ENCODE results near the gene PLA2G5.

PLA2G5 gene

DNA sequence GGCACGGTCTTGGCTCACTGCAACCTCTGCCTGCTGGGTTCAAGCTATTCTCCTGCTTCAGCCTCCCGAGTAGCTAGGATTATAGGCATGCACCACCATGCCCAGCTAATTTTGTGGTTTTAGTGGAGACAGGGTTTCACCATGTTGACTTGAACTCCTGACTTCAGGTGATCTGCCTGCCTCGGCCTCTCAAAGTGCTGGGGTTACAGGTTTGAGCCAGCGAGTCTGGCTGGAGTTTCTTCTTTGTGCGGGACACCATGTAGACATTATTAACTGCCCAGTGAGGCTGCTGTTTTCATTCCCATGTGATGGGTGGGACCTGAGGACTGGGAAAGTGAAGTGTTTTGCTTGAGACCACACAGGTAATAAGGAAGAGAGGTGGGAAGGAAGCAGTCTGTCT, 23.3 kb downstream of the PLA2G5 start:
- DNase-seq = no peak

DNA sequence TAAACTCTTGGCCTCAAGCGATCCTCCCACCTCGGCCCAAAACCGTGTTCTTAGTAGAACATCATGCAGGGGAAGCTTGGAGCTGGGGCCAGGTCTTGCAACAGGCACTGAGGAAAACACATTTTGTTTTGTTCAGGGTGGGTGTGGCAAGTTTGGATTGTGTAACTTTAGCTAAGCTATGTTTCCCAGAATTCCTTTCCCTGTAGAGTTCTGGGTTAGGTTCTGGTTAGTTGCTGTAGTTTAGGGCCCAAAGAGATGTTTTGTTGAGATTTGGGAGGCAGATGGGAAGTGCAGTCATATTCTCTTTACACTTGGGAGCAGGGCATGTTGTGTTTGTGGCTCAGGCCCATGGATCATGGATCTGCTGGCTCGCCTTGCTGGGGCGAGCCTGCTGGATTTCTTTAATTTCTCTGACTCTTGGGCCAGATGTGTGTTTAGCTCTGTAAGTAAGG, 24.0 kb downstream of the PLA2G5 start:
- no peak for DNase-seq

DNA sequence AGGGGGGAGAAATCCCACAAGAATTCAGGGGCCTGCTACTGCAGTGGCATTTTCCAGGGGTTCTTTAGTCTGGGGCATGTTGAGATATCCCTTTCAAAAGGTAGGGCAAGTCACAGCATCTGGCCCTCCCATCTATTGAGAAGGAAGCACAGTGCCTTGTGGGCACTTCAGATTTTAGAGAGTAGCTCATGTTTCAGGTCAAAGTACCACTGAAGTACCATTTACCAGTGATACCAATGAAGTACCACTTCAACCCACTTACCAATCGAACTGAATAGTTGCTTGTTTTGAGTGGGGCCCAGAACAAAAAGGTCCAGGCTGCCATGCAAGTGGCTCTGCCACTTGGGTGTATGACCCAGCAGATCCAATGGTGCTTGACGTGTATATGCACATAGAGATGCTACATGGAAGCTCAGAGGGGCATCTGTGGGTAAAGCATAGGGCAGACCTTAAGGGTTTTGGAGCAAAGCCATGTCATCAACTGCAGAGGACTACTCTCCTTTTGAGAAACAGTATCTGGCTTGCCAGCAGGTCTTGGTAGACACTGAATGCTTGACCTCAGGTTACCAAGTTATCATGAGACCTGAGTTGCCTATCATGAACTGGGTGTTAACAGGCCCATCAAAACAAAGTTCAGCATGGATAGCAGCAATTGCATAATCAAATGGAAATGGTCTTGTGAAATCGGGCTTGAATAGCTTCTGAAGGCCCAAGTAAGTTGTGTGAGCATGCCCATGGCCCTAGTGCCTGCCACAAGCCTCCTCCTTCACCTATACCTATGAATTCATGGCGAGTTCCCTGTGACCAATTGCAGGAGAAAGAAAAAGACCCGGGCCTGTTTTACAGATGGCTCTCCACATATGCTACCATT, 25.8 kb downstream of the PLA2G5 start:
- DNase-seq = no peak

DNA sequence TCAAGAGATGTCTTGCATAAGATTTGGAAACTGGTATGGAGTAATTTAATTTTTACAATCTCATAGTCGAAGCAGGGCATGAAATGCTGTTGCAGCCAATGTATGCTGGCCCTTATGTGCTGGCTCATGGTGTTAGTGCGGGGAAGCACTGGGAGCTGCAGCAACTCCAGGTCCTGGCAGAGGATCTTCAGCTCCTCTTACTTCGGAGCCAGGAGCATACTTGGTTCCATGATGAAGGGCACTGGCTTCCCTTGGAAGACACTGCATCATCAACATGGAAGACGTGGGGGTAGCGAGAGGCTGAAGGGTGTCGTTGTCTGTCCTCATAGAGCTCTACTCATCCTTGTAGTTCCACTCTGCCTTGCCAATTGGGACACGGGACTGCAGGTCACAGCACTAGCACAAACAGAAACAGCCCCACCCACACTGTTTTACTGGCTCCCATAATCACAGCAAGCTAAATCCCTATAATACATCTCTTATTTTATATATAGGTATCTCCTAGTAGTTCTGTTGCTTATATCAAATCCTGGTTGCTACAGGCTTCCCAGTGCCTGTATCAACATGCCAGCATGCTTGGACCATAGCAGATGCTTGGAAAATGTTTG, 26.9 kb downstream of the PLA2G5 start:
- no peak for DNase-seq

GRCh38 chr1:20099533-20099932, 29.5 kb downstream of the PLA2G5 start:
- DNase-seq = no peak

DNA sequence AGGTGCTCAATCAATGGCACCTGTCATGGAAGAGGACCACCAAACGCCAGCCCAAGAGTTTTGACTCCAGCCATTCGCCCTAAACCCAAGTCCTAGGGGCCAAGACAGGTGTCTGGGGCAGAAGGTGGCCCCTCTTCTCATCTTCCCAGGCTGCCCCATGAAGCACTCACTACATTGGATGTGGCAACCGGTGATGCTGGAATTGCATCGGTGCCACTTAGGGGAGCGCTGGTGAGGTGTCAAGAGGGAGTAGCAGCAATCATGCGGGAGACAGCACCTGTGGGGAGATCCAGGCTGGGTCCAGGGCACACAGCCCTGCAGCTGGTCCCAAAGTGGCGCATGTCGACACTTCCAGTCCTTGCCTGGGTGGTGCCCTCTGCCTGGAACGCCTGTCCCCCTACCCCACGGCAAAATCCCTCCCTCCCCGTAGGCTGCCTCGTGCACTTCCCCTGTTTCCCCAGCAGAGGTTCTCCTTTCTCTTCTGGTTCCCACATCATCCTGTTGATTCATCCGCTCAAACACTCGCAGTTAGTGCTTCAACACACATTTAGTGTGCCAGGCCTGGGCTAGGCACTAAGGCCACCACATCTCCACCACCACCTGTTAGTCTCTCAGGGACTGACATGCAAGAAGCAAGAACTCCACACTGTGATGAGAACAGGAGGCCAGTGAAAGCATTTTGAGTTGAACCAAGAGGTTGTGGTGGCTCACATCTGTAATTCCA, 30.8 kb downstream of the PLA2G5 start:
- DNase-seq = peak; percentile 4

GRCh38 chr1:20102875-20103274, 32.9 kb downstream of the PLA2G5 start:
- no peak for DNase-seq

- DNase-seq = no peak
Observed at GRCh38 chr1:20105856-20106255, 35.9 kb downstream of the PLA2G5 start.

GRCh38 chr1:20107351-20107750, 37.4 kb downstream of the PLA2G5 start:
- DNase-seq = no peak

DNA sequence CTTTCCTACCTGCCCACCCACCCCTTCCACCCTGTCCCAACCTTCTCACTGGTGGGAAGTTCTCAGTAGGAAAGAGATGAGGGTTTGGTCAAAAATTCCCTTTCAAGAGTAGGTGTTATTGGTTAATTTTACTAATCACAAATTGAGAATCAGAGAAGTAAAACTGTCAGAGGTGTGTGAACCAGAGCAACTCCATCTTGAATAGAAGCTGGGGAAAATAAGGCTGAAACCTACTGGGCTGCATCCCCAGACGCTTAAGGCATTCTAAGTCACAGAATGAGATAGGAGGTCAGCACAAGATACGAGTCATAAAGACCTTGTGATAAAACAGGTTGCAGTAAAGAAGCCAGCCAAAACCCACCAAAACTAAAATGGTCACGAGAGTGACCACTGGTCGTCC, 37.8 kb downstream of the PLA2G5 start:
- no peak for DNase-seq

DNA sequence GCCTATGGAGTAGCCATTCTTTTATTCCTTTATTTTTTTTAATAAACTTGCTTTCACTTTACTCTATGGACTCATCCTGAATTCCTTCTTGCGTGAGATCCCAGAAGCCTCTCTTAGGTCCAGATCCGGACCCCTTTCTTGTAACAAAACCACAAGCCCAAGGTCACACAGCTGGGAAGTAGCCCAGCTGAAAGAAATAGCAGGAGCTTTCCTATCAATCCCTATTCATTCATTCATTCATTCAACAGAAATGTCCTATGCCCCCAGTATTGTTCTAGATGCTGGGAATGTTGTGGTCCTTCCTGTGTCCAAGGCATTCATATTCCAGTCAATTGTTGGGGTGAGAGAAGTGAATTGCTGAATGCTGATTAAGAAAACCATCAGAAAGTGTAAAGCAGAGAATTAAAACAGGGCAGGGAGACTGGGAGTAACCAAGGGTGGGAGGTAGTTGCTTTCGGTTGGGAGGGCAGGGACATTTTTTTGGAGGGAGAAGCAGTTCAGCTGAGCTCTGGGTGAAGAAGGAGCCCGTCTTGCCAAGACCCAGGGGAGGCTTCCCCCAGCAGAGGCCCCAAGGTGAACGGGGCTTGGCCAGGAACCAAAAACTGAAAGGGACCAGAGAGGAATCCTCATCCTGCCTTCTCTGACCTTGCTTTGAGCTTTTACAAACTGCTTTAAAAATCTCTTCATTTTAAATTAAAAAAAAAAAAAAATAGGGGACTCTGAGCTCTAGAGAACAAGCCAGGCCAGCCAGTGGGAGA, 38.6 kb downstream of the PLA2G5 start:
- DNase-seq = no peak

GRCh38 chr1:20109223-20109856, 39.3 kb downstream of the PLA2G5 start:
- DNase-seq = no peak

GRCh38 chr1:20110679-20111078, 40.7 kb downstream of the PLA2G5 start:
- DNase-seq = no peak

GRCh38 chr1:20111452-20111851, 41.5 kb downstream of the PLA2G5 start:
- DNase-seq = no peak

GRCh38 chr1:20112279-20113000, 42.4 kb downstream of the PLA2G5 start:
- no peak for DNase-seq

GRCh38 chr1:20114021-20114648, 44.1 kb downstream of the PLA2G5 start:
- DNase-seq = no peak

DNA sequence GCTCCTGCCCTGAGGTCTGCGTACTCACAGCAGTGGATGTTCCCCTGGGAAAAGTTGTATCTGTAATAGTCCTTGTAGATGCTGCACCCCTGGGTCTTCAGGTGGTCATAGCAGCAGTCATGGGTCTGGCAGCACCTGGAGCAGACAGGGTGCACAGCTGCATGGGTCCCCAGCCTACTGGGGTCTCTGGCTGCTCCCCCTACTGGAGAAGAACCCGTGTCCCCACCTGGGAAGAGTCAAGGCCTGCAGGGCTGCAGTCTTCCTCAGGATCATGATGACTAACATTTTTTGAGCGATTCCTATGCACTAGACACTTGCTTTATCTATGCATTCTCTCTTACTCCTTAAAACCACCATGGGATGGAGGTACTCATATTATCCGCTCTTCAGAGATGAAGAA, 45.5 kb downstream of the PLA2G5 start:
- no peak for DNase-seq

DNA sequence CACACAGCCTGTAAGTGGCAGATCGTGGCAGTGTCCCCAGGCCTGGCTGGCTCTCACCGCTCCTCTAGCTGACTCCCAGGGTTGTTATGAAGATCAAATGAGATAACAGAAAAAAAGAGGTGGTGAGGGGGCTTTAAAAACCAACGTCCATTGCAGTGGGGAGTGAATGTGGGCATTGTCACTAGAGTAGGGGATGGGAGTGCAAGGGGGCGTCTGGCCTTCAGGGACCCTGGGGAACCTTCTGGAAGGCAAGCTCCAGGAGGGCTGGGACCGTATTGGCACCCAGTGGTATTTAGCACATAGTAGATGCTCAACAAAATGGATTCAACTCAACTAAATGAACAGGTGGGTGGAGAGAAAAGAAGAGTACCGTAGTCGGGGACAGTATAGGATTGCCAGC, 45.9 kb downstream of the PLA2G5 start:
- no peak for DNase-seq

DNA sequence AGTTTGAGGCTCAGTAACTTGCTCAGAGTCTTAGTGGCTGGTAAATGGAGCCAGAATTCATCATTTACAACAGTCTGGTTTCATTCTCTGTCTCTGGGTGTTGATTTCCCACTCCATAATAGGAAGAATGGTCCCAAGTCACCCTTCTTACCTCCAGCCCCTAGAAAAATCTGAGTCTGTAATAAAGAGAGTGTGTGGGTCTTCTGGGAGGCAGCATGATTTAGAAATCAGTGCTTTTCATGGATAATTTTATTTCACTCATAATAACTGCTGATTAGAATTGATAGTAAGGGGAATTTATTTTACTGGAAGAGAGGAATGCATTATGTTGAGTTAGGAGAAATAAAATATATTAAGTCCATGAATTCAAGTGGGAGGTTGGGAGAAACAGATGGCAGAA, 47.2 kb downstream of the PLA2G5 start:
- no peak for DNase-seq

- no peak for DNase-seq
Observed at GRCh38 chr1:20119347-20119746, 49.4 kb downstream of the PLA2G5 start, which contains the start of gene PLA2G2D. Gene PLA2G2D (minus strand): TSS chr1:20119536. CDS start chr1:20119498, 38 bp downstream.

- no peak for DNase-seq
Observed at GRCh38 chr1:20120796-20121195, 50.8 kb downstream of the PLA2G5 start.

Data from stimulated activated CD4-positive, alpha-beta T cell treated with anti-CD3 and anti-CD28 coated beads, Interleukin-12 subunit alpha, Interleukin-12 subunit beta, amount 100 ng/mL, for 4 hours (primary cell).